ENCODE results near the gene EVA1A.

The EVA1A gene

GRCh38 chr2:75523313-75524275 lies 37.1 kb downstream of the EVA1A start:
- no peaks in the 10 kb centered on the region for H3K36me3 ChIP-seq (ENCODE audit: control insufficient read depth, insufficient read depth, low read length)
- no peak overlapping the region for H3K27ac ChIP-seq (ENCODE audit: low read depth, low read length)
- H3K27me3 ChIP-seq (ENCODE audit: control insufficient read depth, insufficient read depth, low read length) = no peaks in the 10 kb centered on the region
- no peak overlapping the region for H3K9ac ChIP-seq (ENCODE audit: low read length)
- no peak overlapping the region for H3K4me3 ChIP-seq (ENCODE audit: low read depth, low read length)
- peaks cover 15% of the 10 kb centered on the region for H3K4me1 ChIP-seq (ENCODE audit: control insufficient read depth, insufficient read depth, low read length)
- H3K9me3 ChIP-seq (ENCODE audit: control insufficient read depth, insufficient read depth, low read depth, low read length) = no peaks in the 10 kb centered on the region

- Histone ChIP-seq H3K9me3 (ENCODE audit: control insufficient read depth, insufficient read depth, low read depth, low read length) (no peaks in the 10 kb centered on the region), H3K27me3 (ENCODE audit: control insufficient read depth, insufficient read depth, low read length) (no peaks in the 10 kb centered on the region), H3K27ac (ENCODE audit: low read depth, low read length) (no peak overlapping the region), H3K4me1 (ENCODE audit: control insufficient read depth, insufficient read depth, low read length) (peaks cover 7% of the 10 kb centered on the region), H3K9ac (ENCODE audit: low read length) (no peak overlapping the region), H3K4me3 (ENCODE audit: low read depth, low read length) (no peak overlapping the region), H3K36me3 (ENCODE audit: control insufficient read depth, insufficient read depth, low read length) (no peaks in the 10 kb centered on the region)
Observed at GRCh38 chr2:75522543-75523312, 38.0 kb downstream of the EVA1A start.

GRCh38 chr2:75521225-75521872 lies 39.4 kb downstream of the EVA1A start:
- no peaks in the 10 kb centered on the region for H3K27me3 ChIP-seq (ENCODE audit: control insufficient read depth, insufficient read depth, low read length)
- H3K36me3 ChIP-seq (ENCODE audit: control insufficient read depth, insufficient read depth, low read length) = no peaks in the 10 kb centered on the region
- H3K4me3 ChIP-seq (ENCODE audit: low read depth, low read length) = no peak overlapping the region
- H3K9ac ChIP-seq (ENCODE audit: low read length) = no peak overlapping the region
- H3K27ac ChIP-seq (ENCODE audit: low read depth, low read length) = no peak overlapping the region
- no peaks in the 10 kb centered on the region for H3K4me1 ChIP-seq (ENCODE audit: control insufficient read depth, insufficient read depth, low read length)
- H3K9me3 ChIP-seq (ENCODE audit: control insufficient read depth, insufficient read depth, low read depth, low read length) = no peaks in the 10 kb centered on the region

- Histone ChIP-seq H3K4me1 (ENCODE audit: control insufficient read depth, insufficient read depth, low read length) (no peaks in the 10 kb centered on the region), H3K27me3 (ENCODE audit: control insufficient read depth, insufficient read depth, low read length) (no peaks in the 10 kb centered on the region)
Observed at GRCh38 chr2:75519843-75520242, 40.9 kb downstream of the EVA1A start.

GRCh38 chr2:75518638-75519465 lies 41.9 kb downstream of the EVA1A start:
- peaks cover 3% of the 10 kb centered on the region for H3K9me3 ChIP-seq (ENCODE audit: control insufficient read depth, insufficient read depth, low read depth, low read length)
- H3K9ac ChIP-seq (ENCODE audit: low read length) = no peak overlapping the region
- no peak overlapping the region for H3K4me3 ChIP-seq (ENCODE audit: low read depth, low read length)
- H3K27me3 ChIP-seq (ENCODE audit: control insufficient read depth, insufficient read depth, low read length) = no peaks in the 10 kb centered on the region
- H3K4me1 ChIP-seq (ENCODE audit: control insufficient read depth, insufficient read depth, low read length) = no peaks in the 10 kb centered on the region
- H3K36me3 ChIP-seq (ENCODE audit: control insufficient read depth, insufficient read depth, low read length) = no peaks in the 10 kb centered on the region
- no peak overlapping the region for H3K27ac ChIP-seq (ENCODE audit: low read depth, low read length)

More at GRCh38 chr2:75519843-75520242, 40.9 kb downstream of the EVA1A start:
- H3K9me3 ChIP-seq (ENCODE audit: control insufficient read depth, insufficient read depth, low read depth, low read length) = no peaks in the 10 kb centered on the region
- no peaks in the 10 kb centered on the region for H3K36me3 ChIP-seq (ENCODE audit: control insufficient read depth, insufficient read depth, low read length)
- H3K9ac ChIP-seq (ENCODE audit: low read length) = no peak overlapping the region
- H3K27ac ChIP-seq (ENCODE audit: low read depth, low read length) = no peak overlapping the region
- H3K4me3 ChIP-seq (ENCODE audit: low read depth, low read length) = no peak overlapping the region

- Histone ChIP-seq H3K4me3 (ENCODE audit: low read depth, low read length) (no peak overlapping the region), H3K27ac (ENCODE audit: low read depth, low read length) (no peak overlapping the region), H3K9ac (ENCODE audit: low read length) (no peak overlapping the region), H3K36me3 (ENCODE audit: control insufficient read depth, insufficient read depth, low read length) (no peaks in the 10 kb centered on the region), H3K9me3 (ENCODE audit: control insufficient read depth, insufficient read depth, low read depth, low read length) (peaks cover 15% of the 10 kb centered on the region), H3K4me1 (ENCODE audit: control insufficient read depth, insufficient read depth, low read length) (no peaks in the 10 kb centered on the region), H3K27me3 (ENCODE audit: control insufficient read depth, insufficient read depth, low read length) (no peaks in the 10 kb centered on the region)
Observed at GRCh38 chr2:75517547-75518230, 43.0 kb downstream of the EVA1A start.

- Histone ChIP-seq H3K4me3 (ENCODE audit: low read depth, low read length) (no peak overlapping the region), H3K27me3 (ENCODE audit: control insufficient read depth, insufficient read depth, low read length) (no peaks in the 10 kb centered on the region), H3K27ac (ENCODE audit: low read depth, low read length) (no peak overlapping the region), H3K9me3 (ENCODE audit: control insufficient read depth, insufficient read depth, low read depth, low read length) (peaks cover 20% of the 10 kb centered on the region), H3K36me3 (ENCODE audit: control insufficient read depth, insufficient read depth, low read length) (no peaks in the 10 kb centered on the region), H3K4me1 (ENCODE audit: control insufficient read depth, insufficient read depth, low read length) (no peaks in the 10 kb centered on the region), H3K9ac (ENCODE audit: low read length) (no peak overlapping the region)
Observed at GRCh38 chr2:75516378-75517360, 44.1 kb downstream of the EVA1A start.

- Histone ChIP-seq H3K4me3 (ENCODE audit: low read depth, low read length) (no peak overlapping the region), H3K36me3 (ENCODE audit: control insufficient read depth, insufficient read depth, low read length) (no peaks in the 10 kb centered on the region), H3K27ac (ENCODE audit: low read depth, low read length) (no peak overlapping the region), H3K4me1 (ENCODE audit: control insufficient read depth, insufficient read depth, low read length) (no peaks in the 10 kb centered on the region), H3K9ac (ENCODE audit: low read length) (no peak overlapping the region), H3K9me3 (ENCODE audit: control insufficient read depth, insufficient read depth, low read depth, low read length) (peaks cover 20% of the 10 kb centered on the region), H3K27me3 (ENCODE audit: control insufficient read depth, insufficient read depth, low read length) (no peaks in the 10 kb centered on the region)
Observed at GRCh38 chr2:75515584-75516368, 45.0 kb downstream of the EVA1A start.

All from HUES6 (cell line).